GM10266 (cell line): ENCODE results near the gene PITPNC1.

Experiments
- DNase-seq: peaks from one replicate; pipeline ENCODE4 v3.0.0; 2012; ENCODE audit errors: extremely low spot score
- TF ChIP-seq, protein P1 (sequence below): IDR thresholded peaks from 2 replicates; pipeline ENCODE4 v1.5.1; 2012; ENCODE audit warnings: mild to moderate bottlenecking, low read depth; ENCODE audit not compliant: control insufficient read depth, insufficient read depth; ENCODE audit errors: missing control alignments

Gene PITPNC1

DNA sequence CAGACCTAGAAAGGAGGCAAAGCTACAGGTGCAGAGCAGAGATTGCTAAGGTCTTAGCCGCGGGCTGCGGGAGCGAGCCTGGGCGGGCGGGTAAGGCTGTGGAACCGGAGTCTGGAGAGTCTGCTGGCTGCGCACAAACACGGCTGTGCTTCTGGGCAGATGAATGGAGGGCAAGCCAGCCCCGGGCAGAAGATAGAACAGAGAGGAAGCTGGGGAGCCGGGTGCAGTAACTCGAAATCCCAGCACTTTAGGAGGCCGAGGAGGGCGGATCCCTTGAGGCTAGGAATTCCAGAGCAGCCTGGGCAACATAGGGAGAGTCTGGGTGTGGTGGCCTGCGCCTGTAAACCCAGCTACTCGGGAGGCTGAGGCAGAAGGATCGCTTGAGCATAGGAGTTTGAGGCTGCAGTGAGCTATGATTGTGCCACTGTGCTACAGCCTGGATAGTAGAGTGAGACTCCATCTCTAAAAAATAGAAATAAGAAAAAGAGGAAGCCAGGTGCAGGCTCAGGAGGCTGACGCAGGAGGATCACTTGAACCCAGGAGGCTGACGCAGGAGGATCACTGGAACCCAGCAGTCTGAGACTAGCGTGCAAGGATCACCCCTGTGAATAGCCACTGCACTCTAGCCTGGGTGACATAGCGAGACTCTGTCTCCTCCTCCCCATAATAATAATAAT, 56.3 kb downstream of the PITPNC1 start:
- DNase-seq, result no peak
- TF ChIP-seq, protein P1, sequence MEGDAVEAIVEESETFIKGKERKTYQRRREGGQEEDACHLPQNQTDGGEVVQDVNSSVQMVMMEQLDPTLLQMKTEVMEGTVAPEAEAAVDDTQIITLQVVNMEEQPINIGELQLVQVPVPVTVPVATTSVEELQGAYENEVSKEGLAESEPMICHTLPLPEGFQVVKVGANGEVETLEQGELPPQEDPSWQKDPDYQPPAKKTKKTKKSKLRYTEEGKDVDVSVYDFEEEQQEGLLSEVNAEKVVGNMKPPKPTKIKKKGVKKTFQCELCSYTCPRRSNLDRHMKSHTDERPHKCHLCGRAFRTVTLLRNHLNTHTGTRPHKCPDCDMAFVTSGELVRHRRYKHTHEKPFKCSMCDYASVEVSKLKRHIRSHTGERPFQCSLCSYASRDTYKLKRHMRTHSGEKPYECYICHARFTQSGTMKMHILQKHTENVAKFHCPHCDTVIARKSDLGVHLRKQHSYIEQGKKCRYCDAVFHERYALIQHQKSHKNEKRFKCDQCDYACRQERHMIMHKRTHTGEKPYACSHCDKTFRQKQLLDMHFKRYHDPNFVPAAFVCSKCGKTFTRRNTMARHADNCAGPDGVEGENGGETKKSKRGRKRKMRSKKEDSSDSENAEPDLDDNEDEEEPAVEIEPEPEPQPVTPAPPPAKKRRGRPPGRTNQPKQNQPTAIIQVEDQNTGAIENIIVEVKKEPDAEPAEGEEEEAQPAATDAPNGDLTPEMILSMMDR, result no peak

- no peak for DNase-seq
- TF ChIP-seq, protein P1, result no peak
Measured at GRCh38 chr17:67434061-67434525, 57.0 kb downstream of the PITPNC1 start.

GRCh38 chr17:67435122-67435521, 58.0 kb downstream of the PITPNC1 start:
- TF ChIP-seq, protein P1, result no peak
- DNase-seq, result no peak

- DNase-seq, result no peak
- TF ChIP-seq, protein P1, result no peak
Measured at GRCh38 chr17:67435786-67436185, 58.7 kb downstream of the PITPNC1 start.

DNA sequence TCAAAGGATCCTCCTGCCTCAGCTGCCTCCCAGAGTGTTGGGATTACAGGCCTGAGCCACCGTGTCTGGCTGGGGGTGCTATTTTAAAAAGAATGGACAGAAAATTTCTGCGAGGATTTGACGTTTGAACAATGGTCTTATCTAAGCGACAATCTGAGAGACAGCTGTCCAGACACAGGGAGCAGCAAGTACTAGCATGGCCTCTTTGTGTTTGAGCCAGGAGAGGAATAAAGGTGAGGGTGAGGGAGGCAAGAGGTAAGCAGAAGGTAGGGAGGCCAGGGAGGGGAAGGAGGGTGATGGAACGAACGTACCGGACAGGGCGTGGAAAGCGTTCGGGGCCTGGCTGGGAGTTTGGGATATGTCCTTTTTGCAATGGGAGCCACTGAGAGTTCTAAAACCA, 59.2 kb downstream of the PITPNC1 start:
- TF ChIP-seq, protein P1, result no peak
- DNase-seq, result no peak

DNA sequence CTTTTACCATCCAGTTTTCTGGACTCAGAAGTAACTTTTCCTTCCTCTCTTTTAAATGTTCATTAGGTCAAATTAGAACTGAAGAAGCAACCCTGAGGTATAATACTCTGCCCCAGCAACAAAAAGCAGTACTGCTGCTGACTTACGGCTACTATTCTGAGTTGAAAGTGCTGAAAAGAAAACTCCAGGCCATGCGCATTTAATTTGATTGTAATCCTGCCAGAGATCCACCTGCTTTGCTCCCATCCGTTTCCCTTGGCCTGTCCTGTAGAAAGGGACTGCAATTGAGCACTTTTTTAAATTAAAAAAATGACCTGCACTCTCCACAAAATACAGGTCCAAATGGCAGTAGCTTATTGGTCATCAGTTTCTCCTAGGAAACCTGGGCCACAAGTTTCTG, 61.6 kb downstream of the PITPNC1 start:
- DNase-seq, result no peak

GRCh38 chr17:67439269-67439668, 62.2 kb downstream of the PITPNC1 start:
- TF ChIP-seq, protein P1, result no peak
- no peak for DNase-seq

More for the DNA sequence above, 61.6 kb downstream of the PITPNC1 start:
- TF ChIP-seq, protein P1, result no peak
